NCI-H1105 treated with DMSO at 0.1 percent for 48 hours (cell line): ENCODE data around the gene DPYSL4.

ENCODE experiments used
- DNase-seq: peaks from one replicate; lab custom pipeline; 2025; lab: John Stamatoyannopoulos, UW

The DPYSL4 gene

DNA sequence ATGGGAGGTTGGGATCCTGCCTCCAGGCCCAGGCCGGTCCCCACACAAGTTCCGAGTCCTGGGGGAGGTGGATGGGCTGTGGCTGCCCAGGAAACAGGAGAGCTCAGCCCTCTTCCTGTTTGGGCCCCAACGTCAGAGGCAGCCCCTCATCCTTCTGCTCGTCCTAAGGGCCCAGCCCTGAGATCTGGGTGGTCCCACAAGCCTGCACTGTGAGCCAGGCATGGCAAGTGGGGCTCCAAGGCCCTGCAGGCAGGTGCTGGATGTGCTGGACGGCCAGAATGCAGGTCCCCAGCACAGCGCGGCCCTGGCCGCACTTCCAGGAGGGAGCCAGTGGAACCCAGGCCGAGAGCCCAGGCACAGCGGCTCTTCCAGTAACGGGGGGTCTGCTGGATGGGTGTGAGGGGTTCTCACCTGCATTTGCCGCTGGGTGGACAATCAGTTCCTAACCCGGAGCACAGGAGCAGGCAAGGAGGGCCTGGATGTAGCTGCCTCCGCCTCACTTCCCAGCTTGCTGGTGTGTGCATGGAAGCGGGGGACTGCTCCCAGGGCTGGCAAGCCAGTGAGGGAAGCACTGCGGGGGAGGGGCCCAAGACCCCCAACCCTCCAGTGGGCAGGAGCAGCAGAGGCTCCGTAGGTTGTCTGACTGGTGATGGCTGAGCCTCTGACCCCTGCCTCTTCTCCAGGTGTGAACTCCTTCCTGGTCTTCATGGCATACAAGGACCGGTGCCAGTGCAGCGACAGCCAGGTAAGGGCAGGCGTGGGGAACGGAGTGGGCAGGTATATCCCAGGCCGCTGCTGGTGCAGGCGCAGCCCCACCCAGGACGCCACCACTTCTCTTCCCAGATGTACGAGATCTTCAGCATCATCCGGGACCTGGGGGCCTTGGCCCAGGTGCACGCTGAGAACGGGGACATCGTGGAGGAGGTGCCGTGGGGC lies 9.7 kb downstream of the DPYSL4 start:
- DNase-seq = no peak

DNA sequence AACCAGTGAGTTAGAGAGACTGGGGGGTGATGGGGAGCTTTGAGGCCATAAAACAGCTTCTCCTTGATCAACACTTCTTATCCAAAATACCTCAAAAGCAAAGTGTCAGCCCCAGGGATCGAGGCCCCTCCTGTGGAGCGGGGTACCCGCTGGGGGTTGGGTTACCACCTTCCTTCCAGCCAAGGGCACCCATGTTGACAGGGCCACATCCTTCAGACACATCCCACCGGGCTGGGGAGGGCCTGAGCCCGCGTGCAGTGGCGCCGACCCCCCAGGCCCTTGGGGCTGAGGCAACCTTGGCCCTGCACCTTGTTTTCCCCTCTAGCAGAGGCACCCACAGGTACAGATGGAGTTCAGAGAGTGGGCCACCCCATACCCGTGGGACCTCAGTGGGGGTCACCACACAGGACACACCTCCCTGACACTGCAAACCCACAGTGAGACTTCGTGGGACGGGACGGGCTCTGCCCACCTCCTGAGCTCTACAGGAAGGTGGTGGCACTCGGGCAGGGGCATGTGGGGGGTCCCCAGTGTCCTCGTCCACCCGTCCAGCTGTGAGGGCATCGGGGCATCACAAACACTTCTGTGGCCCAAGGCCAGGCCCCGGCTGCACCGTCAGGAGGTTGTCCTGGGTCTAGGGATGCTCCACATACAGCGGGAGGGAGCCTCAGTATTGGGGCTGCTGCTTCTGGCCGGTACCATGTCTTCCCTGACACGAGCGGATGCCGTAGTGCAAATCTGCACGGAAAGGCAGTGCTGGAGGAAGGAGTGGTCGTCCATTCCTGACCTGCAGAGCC lies 10.7 kb downstream of the DPYSL4 start:
- DNase-seq = no peak

DNA sequence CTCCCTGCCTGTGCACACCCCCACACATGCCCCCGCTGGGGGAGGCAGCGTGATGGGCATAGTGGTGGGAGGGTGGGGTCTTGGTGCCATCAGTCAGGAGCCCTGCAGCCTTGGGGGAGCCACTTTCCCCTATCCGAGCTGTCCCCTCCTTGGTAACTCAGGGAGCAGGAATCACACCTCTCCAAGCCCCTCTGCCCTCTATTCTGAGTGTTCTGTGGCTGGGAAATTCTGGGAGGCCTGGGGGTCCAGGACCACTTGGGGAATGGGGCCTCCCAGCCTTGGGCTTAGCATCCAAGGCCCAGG lies 11.3 kb downstream of the DPYSL4 start:
- no peak for DNase-seq

DNA sequence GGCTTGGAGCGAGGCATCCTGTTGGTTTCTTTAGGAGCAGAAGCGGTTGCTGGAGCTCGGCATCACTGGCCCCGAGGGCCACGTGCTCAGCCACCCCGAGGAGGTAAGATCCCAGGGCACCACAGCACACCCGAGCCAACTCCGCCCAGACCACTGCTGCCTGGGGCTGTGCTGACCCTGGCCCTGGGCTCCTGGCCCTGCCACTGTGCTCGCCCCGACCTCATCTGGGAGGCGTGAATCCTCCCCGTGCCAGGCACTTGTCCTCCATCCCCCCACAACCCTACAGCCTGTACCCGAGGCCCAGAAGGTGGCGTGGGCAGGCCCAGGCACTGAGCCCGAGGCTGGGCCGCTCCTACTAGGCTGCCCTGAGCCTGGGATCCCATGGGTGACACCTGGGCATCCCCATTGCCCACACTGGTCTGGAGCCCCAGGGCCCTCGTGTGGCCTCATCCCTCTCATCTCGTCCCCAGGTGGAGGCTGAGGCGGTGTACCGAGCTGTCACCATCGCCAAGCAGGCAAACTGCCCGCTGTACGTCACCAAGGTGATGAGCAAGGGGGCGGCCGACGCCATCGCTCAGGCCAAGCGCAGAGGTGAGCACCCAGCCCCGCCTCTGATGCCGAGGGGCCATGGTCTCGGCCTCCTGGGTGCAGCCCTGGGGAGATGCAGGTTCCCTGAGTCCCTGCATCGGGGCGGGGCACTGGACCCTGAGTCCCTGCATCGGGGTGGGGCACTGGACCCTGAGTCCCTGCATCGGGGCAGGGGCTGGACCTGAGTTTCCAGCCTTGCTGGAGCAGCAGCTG lies 11.8 kb downstream of the DPYSL4 start:
- DNase-seq = no peak

DNA sequence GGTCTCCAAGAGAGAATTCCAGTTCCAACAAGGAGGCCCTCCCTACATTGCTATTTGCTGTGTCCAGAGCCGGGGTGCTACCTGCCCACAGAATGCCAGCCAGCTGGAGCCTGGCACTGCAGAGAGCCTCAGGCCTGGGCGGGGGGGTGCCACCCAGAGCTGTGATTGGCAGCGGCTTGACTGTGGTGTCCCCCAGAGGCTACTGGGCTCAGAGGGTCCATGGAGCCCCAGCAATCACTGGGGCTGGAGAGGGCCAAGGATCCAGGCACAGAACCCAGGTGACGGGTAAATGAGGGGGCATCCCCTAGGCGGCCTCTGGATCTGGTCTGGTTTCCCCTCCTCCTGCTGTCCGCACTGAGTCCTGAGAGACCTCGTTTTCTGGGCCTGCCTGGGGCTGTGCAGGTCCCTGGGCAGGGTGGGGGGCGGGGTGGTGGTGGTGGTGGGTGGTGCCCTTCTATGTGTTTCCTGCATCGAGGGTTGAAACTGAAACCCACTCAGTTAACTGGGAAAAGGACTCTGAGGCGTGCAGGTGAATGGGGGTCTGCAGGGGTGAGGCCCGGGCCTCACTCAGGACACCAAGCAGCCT lies 12.6 kb downstream of the DPYSL4 start:
- DNase-seq = no peak

DNA sequence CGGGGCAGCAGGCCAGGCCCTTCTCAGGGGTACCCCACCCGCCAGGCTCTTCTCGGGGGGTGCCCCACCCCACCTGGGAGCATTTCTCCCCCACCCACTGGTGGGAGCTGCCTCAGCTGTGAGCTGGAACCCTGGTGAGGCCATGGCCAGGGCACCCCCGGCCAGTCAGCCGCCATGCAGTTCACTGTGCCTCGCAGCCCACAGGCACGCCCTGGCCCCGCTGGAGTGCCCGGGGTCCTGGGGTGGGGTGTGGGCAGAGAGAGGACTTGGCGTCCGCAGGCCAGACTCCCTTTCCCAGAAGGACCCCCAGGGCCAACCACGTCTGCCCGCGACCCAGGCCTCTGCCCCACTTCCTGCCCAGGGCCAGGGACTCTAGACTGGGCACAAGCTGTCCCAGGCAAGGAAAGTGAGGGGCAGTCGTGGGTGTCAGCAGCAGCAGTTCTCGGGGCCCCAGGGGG lies 13.1 kb downstream of the DPYSL4 start:
- no peak for DNase-seq

DNA sequence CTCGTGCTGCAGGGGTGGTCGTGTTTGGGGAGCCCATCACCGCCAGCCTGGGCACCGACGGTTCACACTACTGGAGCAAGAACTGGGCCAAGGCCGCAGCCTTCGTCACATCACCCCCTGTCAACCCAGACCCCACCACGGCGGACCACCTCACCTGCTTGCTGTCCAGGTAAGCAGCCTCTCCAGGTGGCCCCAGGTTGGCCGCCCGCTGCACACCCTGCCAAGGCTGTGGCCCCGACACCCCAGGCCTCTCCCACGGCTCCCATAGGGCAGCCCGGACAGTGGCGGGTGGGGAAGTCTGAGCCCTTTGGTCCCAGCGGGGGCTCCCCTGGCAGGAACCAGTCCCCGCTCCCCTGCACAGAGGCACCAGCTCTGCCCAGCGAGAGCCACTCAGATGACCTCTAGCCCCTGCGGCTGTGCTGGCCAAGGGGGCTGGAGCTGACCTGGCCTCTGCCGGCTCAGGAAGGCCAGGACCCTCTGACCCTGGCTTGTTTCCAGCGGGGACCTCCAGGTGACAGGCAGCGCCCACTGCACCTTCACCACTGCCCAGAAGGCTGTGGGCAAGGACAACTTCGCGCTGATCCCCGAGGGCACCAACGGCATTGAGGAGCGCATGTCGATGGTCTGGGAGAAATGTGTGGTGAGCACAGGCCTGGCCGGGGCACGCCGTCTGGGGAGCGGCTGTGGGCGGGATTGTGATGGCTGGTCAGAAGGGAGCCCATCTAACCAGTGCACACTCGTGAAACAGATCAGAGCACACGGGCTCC lies 13.8 kb downstream of the DPYSL4 start:
- DNase-seq = no peak

DNA sequence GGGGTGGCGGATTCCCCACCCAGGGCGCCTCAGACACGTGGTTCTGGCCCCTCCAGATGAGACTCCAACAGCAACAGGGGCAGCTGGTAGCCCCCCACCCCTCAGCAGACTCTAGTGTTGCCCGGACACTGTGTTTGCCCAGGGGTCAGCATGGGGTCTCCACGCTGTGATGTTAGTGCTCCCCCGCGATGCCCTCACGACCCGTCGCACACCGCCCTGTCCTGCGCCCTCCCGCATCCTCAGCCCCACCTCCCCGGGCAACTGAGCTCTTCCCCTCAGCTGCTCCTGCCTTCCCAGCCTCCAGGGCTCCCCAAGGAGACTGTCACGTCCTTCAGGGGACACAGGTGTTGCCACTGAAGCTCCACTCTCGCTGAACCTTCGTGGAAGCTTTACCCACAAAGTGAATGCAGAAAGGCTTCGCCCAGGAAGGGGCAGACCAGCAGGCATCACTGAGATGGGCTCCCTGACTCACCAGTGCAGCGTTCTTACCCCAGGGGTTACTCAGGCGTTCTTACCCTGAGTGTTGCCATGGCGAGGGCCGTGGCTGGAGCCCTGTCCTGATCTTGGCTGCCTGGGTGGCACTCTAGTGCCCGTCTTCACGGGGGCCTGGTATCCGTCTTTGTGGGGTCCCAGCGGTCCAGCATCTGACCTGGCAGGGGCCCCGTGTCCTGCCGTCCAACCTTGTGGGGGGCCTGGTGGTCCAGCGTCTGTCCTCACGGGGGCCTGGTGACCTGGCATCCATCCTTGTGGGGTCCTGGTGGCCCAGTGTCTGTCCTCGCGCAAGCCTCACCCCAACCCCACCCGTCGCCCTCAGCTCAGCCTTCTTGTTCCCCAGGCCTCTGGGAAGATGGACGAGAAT lies 14.6 kb downstream of the DPYSL4 start:
- no peak for DNase-seq

DNA sequence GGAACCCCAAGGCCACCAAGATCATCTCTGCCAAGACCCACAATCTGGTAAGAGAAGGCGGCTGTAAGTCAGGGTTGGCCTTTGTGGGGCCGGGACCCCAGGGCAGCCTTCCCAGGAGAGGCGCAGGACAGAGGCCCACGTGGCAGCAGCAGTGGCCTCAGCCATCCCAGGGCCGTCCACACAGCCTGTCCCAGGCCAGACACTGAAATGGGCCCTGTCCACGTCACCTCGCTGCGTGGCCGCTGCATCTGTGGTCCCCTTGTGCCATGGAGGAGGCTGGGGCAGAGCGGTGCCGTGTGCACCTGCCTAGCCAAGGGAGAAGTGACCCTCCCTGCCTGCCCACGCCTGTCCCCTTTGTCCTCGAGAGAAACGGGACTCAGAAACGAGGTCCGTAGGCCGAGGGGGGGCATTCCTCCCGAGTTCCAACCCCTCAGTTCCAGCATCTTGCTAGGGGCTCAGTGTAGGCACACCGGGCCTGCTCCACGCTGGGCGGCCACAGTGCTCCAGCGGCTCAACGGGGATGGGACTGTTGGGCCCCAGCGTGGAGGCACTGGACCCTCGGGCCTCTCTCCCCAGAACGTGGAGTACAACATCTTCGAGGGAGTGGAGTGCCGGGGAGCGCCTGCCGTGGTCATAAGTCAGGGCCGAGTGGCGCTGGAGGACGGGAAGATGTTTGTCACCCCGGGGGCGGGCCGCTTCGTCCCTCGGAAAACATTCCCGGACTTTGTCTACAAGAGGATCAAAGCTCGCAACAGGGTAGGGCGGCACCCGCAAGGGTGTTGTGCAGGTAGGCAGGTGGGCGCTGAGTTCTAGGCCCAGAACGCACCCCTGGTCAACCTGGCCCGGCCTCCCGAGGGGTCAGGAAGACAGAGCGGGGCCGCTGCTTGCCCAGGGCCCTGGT lies 15.6 kb downstream of the DPYSL4 start:
- DNase-seq = no peak

DNA sequence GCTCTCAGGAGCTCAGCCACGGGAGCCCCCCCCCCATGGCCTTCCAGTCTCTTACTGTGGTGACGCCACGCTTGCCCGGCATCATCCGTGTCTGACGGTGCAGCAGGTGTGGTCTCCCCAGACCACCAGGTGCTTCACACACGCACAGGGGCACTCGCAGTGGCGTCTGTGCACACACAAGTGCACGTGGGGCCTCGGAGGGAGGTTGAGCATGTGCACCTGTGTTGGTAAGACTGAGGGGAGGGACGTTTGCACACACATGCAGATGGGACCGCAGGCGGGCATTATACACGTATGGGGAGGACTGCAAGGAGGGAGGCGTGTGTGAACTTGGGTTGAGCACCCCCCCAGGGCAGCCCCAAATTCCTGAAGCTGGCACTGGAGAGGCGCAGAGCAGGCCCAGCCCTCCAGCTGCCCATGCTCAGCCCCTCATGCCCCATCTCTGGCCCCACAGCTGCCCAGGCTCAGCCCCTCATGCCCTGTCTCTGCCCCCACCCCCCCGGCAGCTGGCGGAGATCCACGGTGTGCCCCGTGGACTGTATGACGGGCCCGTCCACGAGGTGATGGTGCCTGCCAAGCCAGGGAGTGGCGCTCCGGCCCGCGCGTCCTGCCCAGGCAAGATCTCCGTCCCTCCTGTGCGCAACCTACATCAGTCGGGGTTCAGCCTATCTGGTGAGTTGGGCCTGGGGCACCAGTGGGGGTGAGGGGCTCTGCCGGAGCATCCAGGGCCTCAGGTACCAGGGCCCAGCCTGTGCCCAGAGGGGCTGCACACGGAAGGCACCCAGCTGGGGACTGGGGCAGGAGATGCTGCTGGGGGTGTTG lies 16.7 kb downstream of the DPYSL4 start:
- DNase-seq = no peak

DNA sequence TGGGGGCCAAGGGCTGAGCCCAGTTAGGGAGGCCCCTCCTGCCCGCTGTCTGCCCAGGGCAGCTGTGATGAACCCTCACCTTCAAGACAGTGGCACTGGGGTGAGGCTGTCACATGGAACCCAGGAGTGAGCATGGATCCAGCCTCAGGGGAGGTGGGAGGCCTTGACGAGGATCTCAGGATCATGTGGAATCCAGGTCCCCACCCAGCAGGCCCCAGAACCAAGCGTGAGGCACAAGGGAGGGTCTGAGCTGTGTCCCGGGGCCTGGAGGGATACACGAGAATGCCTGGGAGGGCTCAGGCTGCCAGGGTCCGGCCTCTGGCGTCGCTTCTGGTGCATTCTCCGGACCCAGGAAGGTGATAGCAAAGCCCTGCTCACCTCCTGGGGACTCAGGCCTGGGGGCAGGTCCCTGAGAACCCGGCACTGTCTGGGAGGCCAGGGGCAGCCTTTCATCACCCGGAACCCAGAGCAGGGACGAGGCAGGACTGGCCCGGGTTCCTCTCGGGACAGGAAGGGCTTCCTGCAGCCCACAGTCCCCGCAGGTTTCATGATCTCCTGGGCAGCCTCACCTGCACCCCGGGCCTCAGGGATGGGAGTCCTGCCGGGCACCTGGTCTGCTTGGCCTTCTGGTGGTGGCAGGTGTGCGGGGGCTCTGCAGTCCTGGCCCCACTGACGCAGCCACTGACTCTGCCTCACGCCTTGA lies 17.5 kb downstream of the DPYSL4 start:
- no peak for DNase-seq

DNA sequence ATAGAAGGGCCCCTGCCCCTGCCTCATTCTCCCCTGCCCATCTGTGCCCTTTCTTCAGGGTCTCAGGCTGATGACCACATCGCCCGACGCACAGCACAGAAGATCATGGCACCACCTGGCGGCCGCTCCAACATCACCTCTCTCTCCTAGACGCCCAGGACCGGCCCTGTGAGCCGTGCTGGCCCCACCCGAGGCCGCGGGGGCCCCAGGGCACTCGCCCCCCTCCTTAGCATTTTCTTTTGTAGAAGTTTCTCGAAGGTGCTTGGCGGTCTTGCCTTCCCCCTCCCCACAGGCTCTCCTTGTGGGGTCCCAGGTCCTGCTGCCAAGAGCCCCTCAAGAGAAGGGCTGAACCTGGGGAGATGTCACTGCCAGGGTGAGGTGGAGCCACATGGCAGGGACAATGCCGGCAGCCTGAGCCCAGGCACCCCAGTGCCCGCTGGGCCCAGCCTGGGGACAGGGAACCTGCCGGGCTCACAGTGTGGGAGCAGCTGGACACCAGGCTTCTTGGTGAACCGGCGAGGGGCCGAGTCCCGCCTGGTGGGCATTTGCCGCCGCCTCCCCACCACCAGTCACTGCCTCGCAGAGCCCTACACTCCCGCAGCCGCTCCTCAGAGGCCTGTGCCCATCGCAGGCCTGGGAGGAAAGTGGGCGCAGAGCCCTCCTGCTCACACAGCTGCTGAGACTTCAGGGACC lies 18.2 kb downstream of the DPYSL4 start:
- no peak for DNase-seq

DNA sequence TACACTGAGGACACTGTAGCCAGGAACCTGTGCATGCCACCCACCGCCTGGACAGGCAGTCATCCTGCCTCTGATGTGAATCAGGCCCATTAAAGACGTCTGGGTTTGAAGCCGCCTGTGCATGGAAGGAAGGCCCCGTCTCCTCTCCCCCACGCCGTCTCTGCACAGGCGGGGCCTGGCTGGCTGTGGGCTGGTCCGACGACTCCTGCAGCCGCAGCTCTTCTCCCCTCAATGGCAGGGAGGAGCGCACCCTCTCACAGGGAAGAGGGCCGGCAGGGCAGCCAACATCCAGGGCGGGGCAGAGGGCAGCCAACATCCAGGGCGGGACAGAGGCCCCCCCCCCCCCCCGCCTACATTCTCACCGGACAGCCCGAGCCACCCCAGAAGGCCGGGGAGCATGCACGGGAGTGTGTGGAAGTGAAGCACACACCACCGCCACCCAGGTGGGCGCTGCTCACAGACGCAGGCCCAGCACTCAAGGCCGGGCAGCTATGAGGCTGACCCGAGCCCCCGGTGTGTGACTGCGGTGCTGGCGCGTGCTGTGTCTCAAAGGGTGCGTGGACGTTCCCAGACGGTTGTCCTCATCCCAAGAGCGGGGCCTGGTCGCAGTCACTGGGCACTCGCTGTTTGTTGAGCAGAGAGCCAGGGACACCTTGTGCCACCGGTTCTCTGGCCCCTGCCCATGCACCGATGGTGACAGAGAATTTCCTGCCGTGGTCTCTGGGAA lies 19.1 kb downstream of the DPYSL4 start:
- no peak for DNase-seq

DNA sequence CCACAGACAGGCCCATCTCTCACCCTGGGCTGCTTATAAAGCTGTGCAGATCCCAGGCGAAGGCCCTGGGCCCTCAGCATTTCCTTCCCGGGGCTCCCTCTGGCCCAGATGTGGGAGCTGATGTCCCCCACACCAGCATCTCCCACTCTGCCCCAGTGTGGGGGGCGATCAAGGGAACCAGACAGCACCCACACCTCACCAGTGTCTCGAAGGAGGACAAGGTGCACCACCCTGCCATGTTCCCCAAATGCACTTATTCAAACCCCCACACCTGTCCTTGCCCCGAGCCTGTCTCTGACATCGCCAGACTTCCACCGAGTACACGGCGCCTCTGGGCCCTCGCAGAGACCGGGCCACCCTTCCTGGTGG lies 19.6 kb downstream of the DPYSL4 start:
- DNase-seq = no peak

DNA sequence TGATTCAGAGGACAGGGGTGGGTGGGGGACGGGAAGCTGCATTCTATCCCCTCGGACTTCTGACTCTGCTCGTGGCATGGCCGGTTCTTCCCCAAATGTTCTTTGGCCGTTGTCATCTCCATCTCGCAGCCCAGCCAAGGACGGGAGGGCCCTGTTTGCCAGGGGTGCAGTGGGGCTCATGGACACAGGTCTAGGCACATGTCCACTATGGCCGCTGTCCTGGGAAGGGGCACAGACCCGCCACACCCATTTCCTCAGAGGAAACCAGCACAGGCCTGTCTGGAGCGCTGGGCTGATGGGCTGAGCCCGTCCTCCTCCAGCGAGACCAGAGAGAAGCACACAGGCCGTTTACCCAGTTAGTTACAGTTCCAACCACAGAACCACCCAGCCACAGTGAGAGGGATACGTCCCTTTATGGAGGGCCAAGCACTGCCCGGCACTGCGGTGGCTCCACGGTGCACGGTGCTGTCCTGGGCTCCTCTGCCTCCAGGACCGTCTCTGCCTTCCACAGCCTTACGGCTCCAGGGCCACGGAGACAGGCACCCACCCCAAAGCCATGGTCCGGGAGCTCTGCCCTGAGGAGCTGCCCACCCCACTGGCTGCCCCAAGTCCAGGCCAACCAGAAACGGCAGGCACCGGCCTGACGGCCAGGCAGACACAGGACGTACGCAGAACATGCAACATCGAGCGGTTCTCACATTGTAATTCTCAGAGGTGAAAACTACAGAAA lies 20.2 kb downstream of the DPYSL4 start:
- DNase-seq = no peak
